ENCODE measurements around the gene PRRT3. TPM values are rescaled to one million over a fixed set of nuclear protein-coding genes. Genes with fewer than 3 reads are reported as not detected.
A peak's percentile ranks its signal among the peaks of the same experiment; 100 is the strongest.

PRRT3 gene
- total RNA-seq, 4 donors from 2014 or later: 2.2 to 3.3 (median 2.7) TPM

GRCh38 chr3:9938966-9939365 lies 13.2 kb downstream of the PRRT3 start:
- peaks cover 5 to 23% (median 15%) of the 10 kb centered on the region in 4 donors for H3K4me1 ChIP-seq
- H3K27ac ChIP-seq: no peak overlapping the region
- WGBS, 2 donors: 85 to 94% methylated on average over 2 of the region's 2 CpGs
- H3K9me3 ChIP-seq: no peaks in the 10 kb centered on the region
- no peak overlapping the region for H3K4me3 ChIP-seq
- H3K36me3 ChIP-seq: peaks cover 0 to 62% (median 0%) of the 10 kb centered on the region in 3 donors
- no peak for DNase-seq (ENCODE audit: low spot score in 2 of 2)
- H3K27me3 ChIP-seq: no peaks in the 10 kb centered on the region
- no peak for TF ChIP-seq CTCF (IDR thresholded peaks at IDR 0.05)
- no peak for TF ChIP-seq POLR2A (IDR thresholded peaks at IDR 0.05)

- Histone ChIP-seq H3K27ac (no peak overlapping the region), H3K4me1 (peaks cover 5 to 30% (median 15%) of the 10 kb centered on the region in 4 donors), H3K27me3 (no peaks in the 10 kb centered on the region), H3K4me3 (no peak overlapping the region), H3K36me3 (peaks cover 0 to 49% (median 0%) of the 10 kb centered on the region in 3 donors), H3K9me3 (no peaks in the 10 kb centered on the region)
- WGBS, 2 donors: 92 to 94% methylated on average over 13 of the region's 13 CpGs
- DNase-seq (ENCODE audit: low spot score in 2 of 2): no peak
- no peak for TF ChIP-seq CTCF (IDR thresholded peaks at IDR 0.05)
- TF ChIP-seq POLR2A (IDR thresholded peaks at IDR 0.05): no peak
- no peak for TF ChIP-seq EP300 (IDR thresholded peaks at IDR 0.05)
Measured at GRCh38 chr3:9937486-9938238, 14.5 kb downstream of the PRRT3 start.

- Histone ChIP-seq H3K4me3 (no peak overlapping the region), H3K4me1 (peaks cover 5 to 39% (median 18%) of the 10 kb centered on the region in 4 donors), H3K9me3 (no peaks in the 10 kb centered on the region), H3K27ac (no peak overlapping the region), H3K36me3 (peaks cover 0 to 37% (median 0%) of the 10 kb centered on the region in 3 donors), H3K27me3 (no peaks in the 10 kb centered on the region)
- no peak for TF ChIP-seq POLR2A (IDR thresholded peaks at IDR 0.05)
- TF ChIP-seq CTCF (IDR thresholded peaks at IDR 0.05): no peak
- no peak for TF ChIP-seq EP300 (IDR thresholded peaks at IDR 0.05)
- 78 to 81% methylated on average over 5 of the region's 5 CpGs for WGBS, 2 donors
- DNase-seq (ENCODE audit: low spot score in 2 of 2): no peak
Measured at GRCh38 chr3:9935966-9936510, 16.2 kb downstream of the PRRT3 start.

- TF ChIP-seq EP300 (IDR thresholded peaks at IDR 0.05) (no peak), CTCF (IDR thresholded peaks at IDR 0.05) (no peak), POLR2A (IDR thresholded peaks at IDR 0.05) (no peak)
- 63 to 75% methylated on average over 4 of the region's 4 CpGs for WGBS, 2 donors
- peak overlapping the region in 1 of 4 donors; percentile 97 for H3K27ac ChIP-seq
- no peaks in the 10 kb centered on the region for H3K27me3 ChIP-seq
- DNase-seq (ENCODE audit: low spot score in 2 of 2): no peak
- peaks cover 0 to 42% (median 0%) of the 10 kb centered on the region in 3 donors for H3K36me3 ChIP-seq
- H3K4me1 ChIP-seq: peaks cover 5 to 39% (median 18%) of the 10 kb centered on the region in 4 donors
- H3K4me3 ChIP-seq: peak overlapping the region in 1 of 4 donors; percentile 68
- H3K9me3 ChIP-seq: no peaks in the 10 kb centered on the region
Measured at GRCh38 chr3:9934993-9935392, 17.2 kb downstream of the PRRT3 start.

GRCh38 chr3:9934235-9934621 lies 18.0 kb downstream of the PRRT3 start:
- peaks cover 0 to 50% (median 0%) of the 10 kb centered on the region in 3 donors for H3K36me3 ChIP-seq

More at GRCh38 chr3:9934235-9934621, 18.0 kb downstream of the PRRT3 start:
- 12 to 18% methylated on average over 11 of the region's 11 CpGs for WGBS, 2 donors
- Histone ChIP-seq H3K4me1 (peaks cover 5 to 39% (median 18%) of the 10 kb centered on the region in 4 donors), H3K4me3 (peak overlapping the region; percentile 68 to 88 (median 81)), H3K9me3 (no peaks in the 10 kb centered on the region), H3K27me3 (no peaks in the 10 kb centered on the region), H3K27ac (peak overlapping the region; percentile 90 to 98 (median 98))
- no peak for TF ChIP-seq CTCF (IDR thresholded peaks at IDR 0.05)
- TF ChIP-seq POLR2A (IDR thresholded peaks at IDR 0.05): no peak
- no peak for TF ChIP-seq EP300 (IDR thresholded peaks at IDR 0.05)
- DNase-seq (ENCODE audit: low spot score in 2 of 2): no peak
